Measurements from ENCODE around the gene CPAMD8. TPM values are rescaled to one million over a fixed set of nuclear protein-coding genes. Genes with fewer than 3 reads are reported as not detected.

The CPAMD8 gene
- total RNA-seq, 1 donor from 2014 or later: 42.9 TPM

GRCh38 chr19:16901491-16902175 is 125.0 kb downstream of the CPAMD8 start:
- no peak for DNase-seq (ENCODE audit: extremely low spot score, unreplicated experiment)
- no peaks in the 10 kb centered on the region for H3K36me3 Mint-ChIP-seq
- no peaks in the 10 kb centered on the region for H3K9me3 Mint-ChIP-seq
- no peak overlapping the region for H3K4me3 Mint-ChIP-seq
- no peak overlapping the region for H3K27ac Mint-ChIP-seq
- H3K27me3 Mint-ChIP-seq: peaks cover 4% of the 10 kb centered on the region
- no peak for TF ChIP-seq CTCF (conservative IDR thresholded peaks at IDR 0.05)
- H3K4me1 Mint-ChIP-seq (ENCODE audit: unreplicated experiment): no peaks in the 10 kb centered on the region

- peak; percentile 69 for TF ChIP-seq CTCF (conservative IDR thresholded peaks at IDR 0.05)
- Mint-ChIP-seq H3K27ac (peak overlapping the region; percentile 55), H3K4me3 (peak overlapping the region; percentile 25), H3K27me3 (peaks cover 14% of the 10 kb centered on the region), H3K9me3 (no peaks in the 10 kb centered on the region), H3K36me3 (no peaks in the 10 kb centered on the region), H3K4me1 (ENCODE audit: unreplicated experiment) (no peaks in the 10 kb centered on the region)
- no peak for DNase-seq (ENCODE audit: extremely low spot score, unreplicated experiment)
Observed at GRCh38 chr19:16899566-16900075, 127.0 kb downstream of the CPAMD8 start.

- Mint-ChIP-seq H3K4me3 (peak overlapping the region; percentile 81), H3K27me3 (peaks cover 16% of the 10 kb centered on the region), H3K27ac (peak overlapping the region; percentile 67), H3K4me1 (ENCODE audit: unreplicated experiment) (no peaks in the 10 kb centered on the region), H3K36me3 (no peaks in the 10 kb centered on the region), H3K9me3 (no peaks in the 10 kb centered on the region)
- no peak for TF ChIP-seq CTCF (conservative IDR thresholded peaks at IDR 0.05)
- no peak for DNase-seq (ENCODE audit: extremely low spot score, unreplicated experiment)
Observed at GRCh38 chr19:16898361-16899015, 128.1 kb downstream of the CPAMD8 start.

GRCh38 chr19:16897856-16898161 is 128.8 kb downstream of the CPAMD8 start:
- no peak for TF ChIP-seq CTCF (conservative IDR thresholded peaks at IDR 0.05)
- no peaks in the 10 kb centered on the region for H3K4me1 Mint-ChIP-seq (ENCODE audit: unreplicated experiment)
- H3K36me3 Mint-ChIP-seq: no peaks in the 10 kb centered on the region
- no peak for DNase-seq (ENCODE audit: extremely low spot score, unreplicated experiment)
- H3K27ac Mint-ChIP-seq: peak overlapping the region; percentile 67
- H3K4me3 Mint-ChIP-seq: peak overlapping the region; percentile 81
- H3K27me3 Mint-ChIP-seq: peaks cover 16% of the 10 kb centered on the region
- no peaks in the 10 kb centered on the region for H3K9me3 Mint-ChIP-seq

GRCh38 chr19:16897029-16897855 is 129.4 kb downstream of the CPAMD8 start:
- no peak overlapping the region for H3K27ac Mint-ChIP-seq
- peaks cover 16% of the 10 kb centered on the region for H3K27me3 Mint-ChIP-seq
- no peak for TF ChIP-seq CTCF (conservative IDR thresholded peaks at IDR 0.05)
- peak overlapping the region; percentile 81 for H3K4me3 Mint-ChIP-seq
- H3K9me3 Mint-ChIP-seq: no peaks in the 10 kb centered on the region
- H3K4me1 Mint-ChIP-seq (ENCODE audit: unreplicated experiment): no peaks in the 10 kb centered on the region
- H3K36me3 Mint-ChIP-seq: no peaks in the 10 kb centered on the region
- peak; percentile 94 for DNase-seq (ENCODE audit: extremely low spot score, unreplicated experiment)

Data from type B pancreatic cell (in vitro differentiated cells).